GM19467 (cell line): Measurements from ENCODE around the gene ST3GAL4.

Source experiments
- ATAC-seq: cut with Tn5 transposase; IDR thresholded peaks from one replicate; pipeline ENCODE4 v1.9.1; 2021; ENCODE audit warnings: mild to moderate bottlenecking, moderate library complexity; ENCODE audit not compliant: unreplicated experiment

Gene ST3GAL4

GRCh38 chr11:126328938-126329643 is 26.4 kb upstream of the ST3GAL4 start:
- no peak for ATAC-seq

- no peak for ATAC-seq
These were observed 25.8 kb upstream of the ST3GAL4 start for GRCh38 chr11:126329644-126330211.

- ATAC-seq: no peak
These were observed 24.2 kb upstream of the ST3GAL4 start for GRCh38 chr11:126331286-126331685.

- no peak for ATAC-seq
These were observed 23.2 kb upstream of the ST3GAL4 start for GRCh38 chr11:126332221-126332711.

GRCh38 chr11:126333142-126333541 is 22.3 kb upstream of the ST3GAL4 start:
- ATAC-seq: no peak

GRCh38 chr11:126334659-126335462 is 20.6 kb upstream of the ST3GAL4 start:
- no peak for ATAC-seq

- no peak for ATAC-seq
These were observed 20.1 kb upstream of the ST3GAL4 start for GRCh38 chr11:126335463-126335760.

- no peak for ATAC-seq
These were observed 19.3 kb upstream of the ST3GAL4 start for GRCh38 chr11:126336138-126336541.

- no peak for ATAC-seq
These were observed 18.8 kb upstream of the ST3GAL4 start for GRCh38 chr11:126336671-126337101.

- no peak for ATAC-seq
These were observed 18.4 kb upstream of the ST3GAL4 start for GRCh38 chr11:126337126-126337473.

GRCh38 chr11:126337474-126338241 is 17.8 kb upstream of the ST3GAL4 start:
- no peak for ATAC-seq

- no peak for ATAC-seq
These were observed 17.0 kb upstream of the ST3GAL4 start for GRCh38 chr11:126338346-126339055.

- ATAC-seq: no peak
These were observed 16.2 kb upstream of the ST3GAL4 start for GRCh38 chr11:126339073-126339862.

- ATAC-seq: no peak
These were observed 15.5 kb upstream of the ST3GAL4 start for GRCh38 chr11:126339863-126340434.

GRCh38 chr11:126340960-126341606 is 14.4 kb upstream of the ST3GAL4 start:
- ATAC-seq: no peak

GRCh38 chr11:126341760-126342161 is 13.7 kb upstream of the ST3GAL4 start:
- ATAC-seq: no peak

GRCh38 chr11:126343051-126343450 is 12.4 kb upstream of the ST3GAL4 start:
- ATAC-seq: no peak

- ATAC-seq: no peak
These were observed 11.1 kb upstream of the ST3GAL4 start for GRCh38 chr11:126344141-126345080.
